Endothelial cell of umbilical vein (primary cell): ENCODE measurements around the gene PCSK6. TPM values are rescaled to one million over a fixed set of nuclear protein-coding genes. Genes with fewer than 3 reads are reported as not detected.

Experiments
- BruUV-seq: library from RNA; stranded (reverse); fragments of 400-500 nt; replicated peaks from 2 replicates; lab custom pipeline; 2021; lab: Mats Ljungman, UMichigan
- CTCF ChIA-PET: fragments of 300-600, 350-600 bp; sonication (Branson Sonifier 250); formaldehyde crosslinking; loops from one replicate; lab custom pipeline; 2021; ENCODE audit warnings: antibody characterized with exemption, inconsistent platforms; lab: Charles Lee
- POLR2A ChIA-PET: fragments of 300-600, 350-600 bp; sonication (Branson Sonifier 250); formaldehyde crosslinking; loops from one replicate; lab custom pipeline; 2021; ENCODE audit warnings: antibody characterized with exemption, inconsistent platforms; lab: Charles Lee
- DNase-seq: peaks from one replicate; pipeline ENCODE4 v3.0.0-alpha.2; 2011; ENCODE audit warnings: low read depth, low spot score
- FAIRE-seq: peaks from 2 replicates; lab custom pipeline; 2011; peaks lifted over from hg19 to GRCh38; lab: Jason Lieb, UNC
- H2AFZ ChIP-seq: 2 replicates; pipeline ENCODE4 v1.6.0; 2012; ENCODE audit warnings: low read depth, low read length, control low read depth, inconsistent platforms
- H3K27ac ChIP-seq: 2 replicates; pipeline ENCODE4 v1.5.1; 2011; ENCODE audit warnings: low read depth, mild to moderate bottlenecking, control low read depth, low read length, moderate library complexity; ENCODE audit not compliant: insufficient read depth
- H3K27me3 ChIP-seq, 2 experiments: 2 replicates each; pipeline versions ENCODE4 v1.6.0 to v1.6.1; 2011; ENCODE audit warnings: low read length in 2 of 2, mixed read lengths in 1 of 2; ENCODE audit not compliant: control insufficient read depth in 2 of 2, insufficient read depth in 2 of 2
- H3K36me3 ChIP-seq, 2 experiments: 2 replicates in 1 of 2; 3 replicates in 1 of 2; pipeline ENCODE4 v1.5.1; 2011; ENCODE audit warnings: low read length in 2 of 2, mild to moderate bottlenecking in 1 of 2, moderate library complexity in 1 of 2; ENCODE audit not compliant: control insufficient read depth in 2 of 2, insufficient read depth in 2 of 2; ENCODE audit errors: extremely low read depth in 1 of 2
- H3K4me1 ChIP-seq: 3 replicates; pipeline ENCODE4 v1.5.1; 2011; ENCODE audit warnings: mild to moderate bottlenecking, low read length; ENCODE audit not compliant: control insufficient read depth, insufficient read depth; ENCODE audit errors: extremely low read depth
- H3K4me2 ChIP-seq: 2 replicates; pipeline ENCODE4 v1.6.1; 2011; ENCODE audit warnings: low read length, control low read depth, mixed read lengths; ENCODE audit not compliant: insufficient read depth
- H3K4me3 ChIP-seq, 3 experiments: fragments of 200-600 bp in 1 of 3; sonication (generic), shearing (Covaris generic) in 1 of 3; replicated peaks in 1 of 3; 2 replicates each; pipeline ENCODE4 v1.5.1; 2011 to 2016; ENCODE audit warnings: control low read depth in 3 of 3, low read length in 3 of 3, mild to moderate bottlenecking in 2 of 3, inconsistent platforms in 1 of 3, low read depth in 1 of 3, moderate library complexity in 1 of 3; ENCODE audit not compliant: insufficient read depth in 1 of 3
- H3K79me2 ChIP-seq: 2 replicates; pipeline ENCODE4 v1.6.0; 2012; ENCODE audit warnings: low read length, inconsistent platforms; ENCODE audit not compliant: control insufficient read depth, insufficient read depth
- H3K9ac ChIP-seq: replicated peaks from 2 replicates; pipeline ENCODE3; 2011; ENCODE audit warnings: low read length, control low read depth; ENCODE audit not compliant: insufficient read depth; ENCODE audit errors: extremely low read depth
- H3K9me1 ChIP-seq: replicated peaks from 3 replicates; pipeline ENCODE4 v1.6.0; 2011; ENCODE audit warnings: mild to moderate bottlenecking, low read length; ENCODE audit not compliant: control insufficient read depth, insufficient read depth; ENCODE audit errors: extremely low read depth
- H3K9me3 ChIP-seq: replicated peaks from 2 replicates; pipeline ENCODE4 v1.5.1; 2012; ENCODE audit warnings: low read length, inconsistent platforms; ENCODE audit not compliant: control insufficient read depth, insufficient read depth
- H4K20me1 ChIP-seq: replicated peaks from 2 replicates; pipeline ENCODE3; 2011; ENCODE audit warnings: mild to moderate bottlenecking, low read length; ENCODE audit not compliant: control insufficient read depth, insufficient read depth; ENCODE audit errors: extremely low read depth
- EZH2 ChIP-seq: IDR thresholded peaks from 2 replicates; pipeline ENCODE4 v1.6.1; 2012; ENCODE audit warnings: borderline replicate concordance, low read depth, mild to moderate bottlenecking, moderate library complexity, low read length, inconsistent platforms; ENCODE audit not compliant: severe bottlenecking
- FOS ChIP-seq: IDR thresholded peaks from 2 replicates; pipeline ENCODE4 v1.6.1; 2011; ENCODE audit warnings: mild to moderate bottlenecking, low read length, moderate library complexity, borderline replicate concordance; ENCODE audit not compliant: insufficient read depth
- GATA2 ChIP-seq: IDR thresholded peaks from 2 replicates; pipeline ENCODE4 v1.7.0; 2011; ENCODE audit warnings: low read depth, mild to moderate bottlenecking, moderate library complexity, mixed read lengths, low read length; ENCODE audit not compliant: insufficient read length, insufficient read depth
- JUN ChIP-seq: IDR thresholded peaks from 2 replicates; pipeline ENCODE4 v1.6.1; 2011; ENCODE audit warnings: borderline replicate concordance, low read depth; ENCODE audit not compliant: insufficient read length, insufficient read depth
- MYC ChIP-seq: IDR thresholded peaks from one replicate; pipeline ENCODE4 v1.6.1; 2011; ENCODE audit warnings: mild to moderate bottlenecking, low read depth, low read length
- POLR2A ChIP-seq: IDR thresholded peaks from 2 replicates; pipeline ENCODE4 v1.6.1; 2012; ENCODE audit warnings: low read depth, mild to moderate bottlenecking, control low read depth, low read length
- POLR2AphosphoS5 ChIP-seq: IDR thresholded peaks from 2 replicates; pipeline ENCODE4 v1.6.1; 2012; ENCODE audit warnings: low read depth, mild to moderate bottlenecking, control low read depth, low read length, moderate library complexity; ENCODE audit not compliant: insufficient read depth
- dilution Hi-C: fragments of 300-500 bp; cut with MboI; formaldehyde crosslinking; loops from one replicate; pipeline ENCODE4 v1.15.0; 2019; ENCODE audit warnings: low sequenced_read_pairs; ENCODE audit not compliant: extremely low pct_ligation_motif_present
- intact Hi-C: fragments of 100-400 bp; cut with micrococcal nuclease; formaldehyde crosslinking; loops from one replicate; pipeline ENCODE4 v1.10.0; 2022
- polyA plus RNA-seq, 4 experiments: library from polyadenylated mRNA; depleted of rRNA in 3 of 4; stranded (reverse) in 3 of 4; unstranded in 1 of 4; fragments of >200 nt; gene quantifications; 2 replicates each; pipeline versions ENCODE4 v1.2.1 to v1.2.3, GENCODE V29; 2011 to 2012; ENCODE audit warnings: missing spikeins in 1 of 4
- total RNA-seq: library from RNA; stranded (reverse); gene quantifications from 2 replicates; pipeline ENCODE4 v1.2.3, GENCODE V29; 2021
- TF ChIP-seq, protein P1 (sequence below), 2 donors: IDR thresholded peaks; 1 replicate in 1 of 2; 2 replicates in 1 of 2; pipeline ENCODE4 v1.5.1; 2011; ENCODE audit warnings: low read length in 2 of 2, mild to moderate bottlenecking in 2 of 2, moderate library complexity in 2 of 2, control low read depth in 1 of 2, inconsistent platforms in 1 of 2, low read depth in 1 of 2; ENCODE audit not compliant: insufficient read depth in 1 of 2; ENCODE audit errors: extremely low read depth in 1 of 2
- TF ChIP-seq, protein P2 (sequence below): IDR thresholded peaks from 2 replicates; pipeline ENCODE4 v1.6.1; 2011; ENCODE audit not compliant: insufficient read depth, insufficient read length

PCSK6 gene
- total and polyA plus RNA-seq, 2 donors (not counting 3 experiments of a cell fraction or from before 2014, with no cell fraction given): 0.18 to 0.69 TPM

DNA sequence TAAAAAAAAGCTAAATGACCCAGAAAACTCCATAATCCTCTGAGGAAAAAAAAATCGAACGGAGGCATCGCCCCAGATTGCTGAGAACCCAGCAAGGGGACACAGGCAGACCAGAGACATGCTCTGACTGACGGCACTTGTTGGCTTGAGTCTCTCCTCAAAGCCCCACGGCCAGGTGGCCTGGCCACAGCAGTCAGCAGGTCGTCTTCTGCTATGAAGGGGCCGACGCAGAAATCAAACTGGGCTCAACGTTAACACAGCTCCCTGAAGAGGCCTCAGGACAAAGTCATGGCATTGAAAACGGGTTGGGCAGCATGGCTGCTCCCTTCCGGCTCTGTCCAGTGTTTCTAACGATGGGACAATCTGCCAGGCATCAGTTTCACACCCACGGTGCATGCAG is 17.5 kb downstream of the PCSK6 start:
- H3K9ac ChIP-seq: no peak overlapping the region
- BruUV-seq: no TSS peak
- DNase-seq (no peak), FAIRE-seq (no peak)
- intact Hi-C loops (no loop called here), dilution Hi-C loops (no loop called here)
- H4K20me1 ChIP-seq: no peaks in the 10 kb centered on the region
- no peaks in the 10 kb centered on the region for H3K4me1 ChIP-seq
- ChIA-PET CTCF (no interaction called here), POLR2A (no interaction called here)
- H2AFZ ChIP-seq: no peak overlapping the region
- no peaks in the 10 kb centered on the region for H3K9me1 ChIP-seq
- no peak overlapping the region for H3K4me2 ChIP-seq
- no peaks in the 10 kb centered on the region for H3K36me3 ChIP-seq
- TF ChIP-seq, protein P1, sequence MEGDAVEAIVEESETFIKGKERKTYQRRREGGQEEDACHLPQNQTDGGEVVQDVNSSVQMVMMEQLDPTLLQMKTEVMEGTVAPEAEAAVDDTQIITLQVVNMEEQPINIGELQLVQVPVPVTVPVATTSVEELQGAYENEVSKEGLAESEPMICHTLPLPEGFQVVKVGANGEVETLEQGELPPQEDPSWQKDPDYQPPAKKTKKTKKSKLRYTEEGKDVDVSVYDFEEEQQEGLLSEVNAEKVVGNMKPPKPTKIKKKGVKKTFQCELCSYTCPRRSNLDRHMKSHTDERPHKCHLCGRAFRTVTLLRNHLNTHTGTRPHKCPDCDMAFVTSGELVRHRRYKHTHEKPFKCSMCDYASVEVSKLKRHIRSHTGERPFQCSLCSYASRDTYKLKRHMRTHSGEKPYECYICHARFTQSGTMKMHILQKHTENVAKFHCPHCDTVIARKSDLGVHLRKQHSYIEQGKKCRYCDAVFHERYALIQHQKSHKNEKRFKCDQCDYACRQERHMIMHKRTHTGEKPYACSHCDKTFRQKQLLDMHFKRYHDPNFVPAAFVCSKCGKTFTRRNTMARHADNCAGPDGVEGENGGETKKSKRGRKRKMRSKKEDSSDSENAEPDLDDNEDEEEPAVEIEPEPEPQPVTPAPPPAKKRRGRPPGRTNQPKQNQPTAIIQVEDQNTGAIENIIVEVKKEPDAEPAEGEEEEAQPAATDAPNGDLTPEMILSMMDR (IDR thresholded peaks at IDR 0.05; ENCODE audit: extremely low read depth in 1 of 2, insufficient read depth in 1 of 2, low read depth in 1 of 2, low read length in 2 of 2): no peak
- TF ChIP-seq EZH2 (no peak), JUN (no peak)
- no peak overlapping the region for H3K27ac ChIP-seq
- peaks cover 0 to 6% of the 10 kb centered on the region in 2 experiments for H3K27me3 ChIP-seq
- H3K79me2 ChIP-seq: no peaks in the 10 kb centered on the region
- no peaks in the 10 kb centered on the region for H3K9me3 ChIP-seq
- H3K4me3 ChIP-seq: no peak overlapping the region

DNA sequence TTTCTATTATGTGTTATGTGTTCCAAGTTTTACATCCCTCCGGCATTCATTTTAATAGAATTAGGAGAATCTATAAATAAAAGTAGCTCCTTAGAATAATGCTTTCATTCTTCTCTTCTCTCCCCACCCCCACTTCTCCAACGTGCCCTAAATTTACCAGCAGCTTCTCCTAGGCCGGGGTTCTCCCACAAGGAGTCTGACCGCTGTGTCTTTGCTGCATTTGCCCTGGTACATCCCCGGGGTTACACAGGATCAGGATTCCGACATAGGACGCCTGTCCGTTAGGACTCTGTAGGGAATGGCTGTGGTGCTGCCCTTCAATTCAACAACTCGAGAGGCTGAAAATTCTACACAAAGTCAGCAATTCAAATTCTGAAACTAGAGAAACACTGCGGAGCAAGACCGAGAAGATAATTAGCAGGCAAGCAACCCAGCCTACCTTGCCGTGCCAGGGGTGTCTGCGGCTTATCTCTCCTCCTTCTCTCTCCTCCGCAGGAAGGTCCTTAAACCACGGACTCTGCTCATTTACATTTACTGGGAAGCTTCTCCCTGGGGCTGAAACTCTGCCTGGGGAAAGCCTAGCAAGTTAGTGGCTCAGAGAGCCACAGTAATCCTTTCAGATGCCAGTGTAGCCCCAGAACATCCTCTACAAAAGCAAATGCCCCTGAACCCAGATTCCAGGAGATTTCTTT is 18.8 kb downstream of the PCSK6 start:
- no peaks in the 10 kb centered on the region for H3K79me2 ChIP-seq
- intact Hi-C loops: no loop called here
- no peak for DNase-seq
- H3K27me3 ChIP-seq: peaks cover 0 to 6% of the 10 kb centered on the region in 2 experiments
- no TSS peak for BruUV-seq
- no peaks in the 10 kb centered on the region for H3K36me3 ChIP-seq
- no peak overlapping the region for H3K4me2 ChIP-seq
- no peaks in the 10 kb centered on the region for H3K4me1 ChIP-seq
- no peak overlapping the region for H3K4me3 ChIP-seq
- no peaks in the 10 kb centered on the region for H3K9me3 ChIP-seq
- FAIRE-seq: no peak
- no peak overlapping the region for H3K27ac ChIP-seq
- H2AFZ ChIP-seq: no peak overlapping the region
- no peaks in the 10 kb centered on the region for H4K20me1 ChIP-seq
- no peak overlapping the region for H3K9ac ChIP-seq
- no peak for TF ChIP-seq POLR2A
- TF ChIP-seq MYC: no peak
- TF ChIP-seq EZH2: no peak
- no peak for TF ChIP-seq POLR2AphosphoS5
- TF ChIP-seq, protein P2, sequence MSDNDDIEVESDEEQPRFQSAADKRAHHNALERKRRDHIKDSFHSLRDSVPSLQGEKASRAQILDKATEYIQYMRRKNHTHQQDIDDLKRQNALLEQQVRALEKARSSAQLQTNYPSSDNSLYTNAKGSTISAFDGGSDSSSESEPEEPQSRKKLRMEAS: no peak
- no peak for TF ChIP-seq GATA2
- no peak for TF ChIP-seq JUN
- TF ChIP-seq, protein P1 (IDR thresholded peaks at IDR 0.05; ENCODE audit: extremely low read depth in 1 of 2, insufficient read depth in 1 of 2, low read depth in 1 of 2, low read length in 2 of 2): no peak
- no peak for TF ChIP-seq FOS
- dilution Hi-C loops: no loop called here
- ChIA-PET POLR2A (no interaction called here), CTCF (no interaction called here)
- no peaks in the 10 kb centered on the region for H3K9me1 ChIP-seq
